ENCODE results near the gene REEP1. TPM values are rescaled to one million over a fixed set of nuclear protein-coding genes. Genes with fewer than 3 reads are reported as not detected.

REEP1 gene, protein sequence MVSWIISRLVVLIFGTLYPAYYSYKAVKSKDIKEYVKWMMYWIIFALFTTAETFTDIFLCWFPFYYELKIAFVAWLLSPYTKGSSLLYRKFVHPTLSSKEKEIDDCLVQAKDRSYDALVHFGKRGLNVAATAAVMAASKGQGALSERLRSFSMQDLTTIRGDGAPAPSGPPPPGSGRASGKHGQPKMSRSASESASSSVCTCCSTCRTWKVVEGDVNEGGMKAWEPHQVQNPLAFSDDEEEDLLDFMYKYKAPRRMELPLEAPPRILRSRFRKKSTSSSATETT
- total RNA-seq, result 0.35 and 2.2 TPM in 2 replicates

- TF ChIP-seq, protein P1, sequence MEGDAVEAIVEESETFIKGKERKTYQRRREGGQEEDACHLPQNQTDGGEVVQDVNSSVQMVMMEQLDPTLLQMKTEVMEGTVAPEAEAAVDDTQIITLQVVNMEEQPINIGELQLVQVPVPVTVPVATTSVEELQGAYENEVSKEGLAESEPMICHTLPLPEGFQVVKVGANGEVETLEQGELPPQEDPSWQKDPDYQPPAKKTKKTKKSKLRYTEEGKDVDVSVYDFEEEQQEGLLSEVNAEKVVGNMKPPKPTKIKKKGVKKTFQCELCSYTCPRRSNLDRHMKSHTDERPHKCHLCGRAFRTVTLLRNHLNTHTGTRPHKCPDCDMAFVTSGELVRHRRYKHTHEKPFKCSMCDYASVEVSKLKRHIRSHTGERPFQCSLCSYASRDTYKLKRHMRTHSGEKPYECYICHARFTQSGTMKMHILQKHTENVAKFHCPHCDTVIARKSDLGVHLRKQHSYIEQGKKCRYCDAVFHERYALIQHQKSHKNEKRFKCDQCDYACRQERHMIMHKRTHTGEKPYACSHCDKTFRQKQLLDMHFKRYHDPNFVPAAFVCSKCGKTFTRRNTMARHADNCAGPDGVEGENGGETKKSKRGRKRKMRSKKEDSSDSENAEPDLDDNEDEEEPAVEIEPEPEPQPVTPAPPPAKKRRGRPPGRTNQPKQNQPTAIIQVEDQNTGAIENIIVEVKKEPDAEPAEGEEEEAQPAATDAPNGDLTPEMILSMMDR (conservative IDR thresholded peaks at IDR 0.05; ENCODE audit: low read depth, low read length), result no peak
- H3K4me3 ChIP-seq (ENCODE audit: low read depth, low read length), result peak within 1 kb of the TSS; percentile 48
- no peak for DNase-seq (ENCODE audit: low read depth)
Measured at GRCh38 chr2:86337244-86337835, at the start of gene REEP1. Gene REEP1 (minus strand): TSS chr2:86337626. CDS start chr2:86337510, 116 bp downstream.

GRCh38 chr2:86383844-86384243, 46.4 kb upstream of the REEP1 start:
- no peak overlapping the region for H3K4me3 ChIP-seq (ENCODE audit: low read depth, low read length)
- DNase-seq (ENCODE audit: low read depth), result peak; percentile 38
- TF ChIP-seq, protein P1 (conservative IDR thresholded peaks at IDR 0.05; ENCODE audit: low read depth, low read length), result no peak

DNA sequence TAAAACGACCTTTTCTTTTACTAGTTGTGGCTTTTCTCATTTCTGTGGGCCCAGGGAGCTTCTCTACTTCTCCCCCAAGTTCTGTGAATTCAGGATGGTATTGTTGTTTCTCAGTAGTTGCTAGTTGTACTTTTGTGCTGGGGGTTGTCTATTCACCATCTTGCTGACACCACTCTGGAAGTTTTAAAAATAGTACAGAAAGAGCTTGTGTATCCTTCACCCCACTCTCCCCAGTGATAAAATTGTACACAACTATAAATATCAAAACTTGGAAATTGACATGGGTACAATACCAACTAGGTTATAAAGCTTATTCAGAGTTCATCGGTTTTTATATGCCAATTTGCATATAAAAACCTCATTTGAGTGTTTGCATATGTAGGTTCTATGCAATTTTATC, 45.3 kb upstream of the REEP1 start:
- no peak overlapping the region for H3K4me3 ChIP-seq (ENCODE audit: low read depth, low read length)
- TF ChIP-seq, protein P1 (conservative IDR thresholded peaks at IDR 0.05; ENCODE audit: low read depth, low read length), result no peak

DNA sequence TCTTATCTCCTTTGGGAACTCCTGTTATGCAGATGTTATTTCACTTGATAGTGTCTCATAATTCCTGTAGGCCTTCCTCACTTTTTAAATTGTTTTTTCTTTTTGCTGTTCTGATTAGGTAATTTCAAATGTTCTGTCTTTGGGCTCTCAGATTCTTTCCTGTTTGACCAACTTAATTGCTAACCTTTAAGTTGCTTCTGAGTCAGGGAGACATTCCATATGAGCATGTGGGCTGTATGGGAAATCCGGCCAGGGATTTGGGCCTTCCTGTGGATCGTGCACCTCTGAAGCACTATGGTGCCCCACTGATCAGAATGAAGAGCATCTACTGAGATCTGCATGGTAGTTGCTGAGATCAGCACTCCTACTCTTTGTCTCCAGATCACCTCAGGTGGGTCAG, 44.7 kb upstream of the REEP1 start:
- TF ChIP-seq, protein P1 (conservative IDR thresholded peaks at IDR 0.05; ENCODE audit: low read depth, low read length), result no peak
- DNase-seq (ENCODE audit: low read depth), result no peak
- no peak overlapping the region for H3K4me3 ChIP-seq (ENCODE audit: low read depth, low read length)

More for the DNA sequence above, 45.3 kb upstream of the REEP1 start:
- no peak for DNase-seq (ENCODE audit: low read depth)

DNA sequence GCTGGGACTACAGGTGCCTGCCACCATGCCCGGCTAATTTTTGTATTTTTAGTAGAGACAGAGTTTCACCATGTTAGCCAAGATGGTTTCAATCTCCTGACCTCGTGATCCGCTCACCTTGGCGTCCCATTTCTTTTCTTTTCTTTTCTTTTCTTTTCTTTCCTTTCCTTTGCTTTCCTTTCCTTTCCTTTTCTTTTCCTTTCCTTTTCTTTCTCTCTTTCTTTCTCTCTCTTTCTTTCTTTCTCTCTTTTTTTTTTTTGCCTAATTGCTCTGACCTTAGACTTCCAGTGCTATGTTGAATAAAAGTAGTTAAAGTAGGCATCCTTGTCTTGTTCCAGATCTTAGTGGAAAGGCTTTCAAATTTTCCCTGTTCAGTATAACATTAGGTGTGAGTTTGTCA, 41.0 kb upstream of the REEP1 start:
- TF ChIP-seq, protein P1 (conservative IDR thresholded peaks at IDR 0.05; ENCODE audit: low read depth, low read length), result no peak
- H3K4me3 ChIP-seq (ENCODE audit: low read depth, low read length), result no peak overlapping the region
- no peak for DNase-seq (ENCODE audit: low read depth)

GRCh38 chr2:86375623-86376022, 38.2 kb upstream of the REEP1 start:
- H3K4me3 ChIP-seq (ENCODE audit: low read depth, low read length), result no peak overlapping the region
- no peak for DNase-seq (ENCODE audit: low read depth)
- TF ChIP-seq, protein P1 (conservative IDR thresholded peaks at IDR 0.05; ENCODE audit: low read depth, low read length), result no peak
